GM20431 (cell line): ENCODE measurements around the gene ZNF182.
"Not testable (repeated sequence)": the region's sequence is repeated elsewhere in the genome, so short reads cannot be mapped to it uniquely, and the experiment has no call there.

ENCODE experiments used
- in situ Hi-C: fragments of 300-500 bp; cut with MseI, MboI; formaldehyde crosslinking; loops from one replicate; pipeline ENCODE4 v1.15.0; 2020; ENCODE audit warnings: low sequenced_read_pairs; ENCODE audit not compliant: unreplicated experiment

Gene ZNF182

GRCh38 chrX:47931970-47932369 lies 71.8 kb downstream of the ZNF182 start:
- in situ Hi-C loops, result not testable (repeated sequence)

- in situ Hi-C loops, result no loop called here
Observed at GRCh38 chrX:47927212-47927611, 76.6 kb downstream of the ZNF182 start.
